Left colon (tissue), 2 donors: ENCODE data around the gene MGAT4D. TPM values are rescaled to one million over a fixed set of nuclear protein-coding genes. Genes with fewer than 3 reads are reported as not detected.
"Not testable (repeated sequence)": the region's sequence is repeated elsewhere in the genome, so short reads cannot be mapped to it uniquely, and the experiment has no call there.

Experiments
- ATAC-seq: fragments of 200-7000 bp; cut with Tn5 transposase; one replicate; pipeline ENCODE4 v1.9.1; 2020; ENCODE audit warnings: mild to moderate bottlenecking, moderate library complexity
- DNase-seq, 2 donors: peaks; one replicate each; pipeline ENCODE4 v3.0.0-alpha.2; 2020
- intact Hi-C, 2 donors: fragments of 100-400 bp; cut with DNase I in 1 of 2; cut with micrococcal nuclease in 1 of 2; formaldehyde crosslinking; loops; one replicate each; pipeline versions ENCODE4 v1.11.2 to v1.14.0; 2022; cut with DNase I, micrococcal nuclease
- long read RNA-seq: library from polyadenylated mRNA; unstranded; transcript quantifications from one replicate; pipeline ENCODE4 v2.0.0, GENCODE V29; 2021
- total RNA-seq, 2 donors: library from RNA; stranded (reverse); fragmentation: NEBNext Ultra II Directional; extraction: Animal tissue kit (Norgen Biotek cat#: 25700); gene quantifications; one replicate each; pipeline ENCODE4 v1.2.1, GENCODE V29; 2021
- donor health status: DM: no; HTN: no; CAD: no.
- donor health status: DM: yes; HTN: yes; CAD: no.

Gene MGAT4D
- not detected for total RNA-seq
- long read RNA-seq = 0 reads

DNA sequence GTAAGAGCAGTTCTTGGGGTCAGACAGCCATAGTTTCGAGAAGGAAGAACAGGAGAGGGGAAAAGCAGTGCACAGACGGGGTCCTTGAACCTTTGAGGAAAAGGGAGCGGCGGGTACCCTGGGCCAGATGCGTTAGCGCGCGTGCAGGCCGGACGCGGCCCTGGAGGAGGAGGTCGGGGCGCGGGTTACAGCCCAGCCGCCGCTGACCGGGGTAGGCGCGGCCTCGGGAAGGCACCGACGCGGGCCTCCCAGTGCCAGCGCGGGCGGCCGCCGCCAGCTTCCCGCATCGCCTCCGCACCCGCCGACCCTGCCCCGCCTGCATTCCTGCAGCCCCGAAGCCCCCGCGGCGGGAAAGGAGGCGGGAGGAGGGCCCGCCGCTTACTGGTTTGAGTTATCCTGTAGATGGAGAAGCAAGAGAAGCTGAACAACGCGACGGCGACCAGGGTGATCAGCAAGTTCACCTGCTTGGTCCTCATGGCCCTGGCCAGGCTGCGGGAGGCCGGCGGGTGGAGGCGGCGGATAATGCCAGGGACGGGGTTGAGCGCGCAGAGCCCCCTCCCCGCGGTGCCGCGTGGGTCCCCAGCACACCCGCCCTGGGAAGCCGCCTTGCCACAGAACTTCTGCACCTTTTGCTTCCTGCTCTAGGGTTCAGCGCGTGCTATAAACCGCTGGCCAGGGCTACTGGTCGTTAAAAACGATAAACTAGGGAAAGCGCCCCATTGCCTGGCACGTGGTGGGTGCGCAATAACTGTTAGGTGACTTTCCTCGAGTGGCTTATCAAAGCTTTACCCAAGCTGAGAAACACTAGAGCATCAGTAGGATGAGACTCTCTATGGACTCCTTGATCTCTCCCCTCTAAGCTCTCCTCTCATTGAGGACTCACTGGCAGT, at the start of gene MGAT4D:
Gene MGAT4D, minus strand, starts transcription at position 547 of the 890 bp plus-strand sequence. Its CDS starts 71 bp downstream, at position 476.
- intact Hi-C loops = no loop called here
- DNase-seq = peak; percentile 18 to 26
- ATAC-seq = peak; percentile 76

GRCh38 chr4:140533951-140534480, 35.9 kb upstream of the MGAT4D start:
- no peak for DNase-seq
- intact Hi-C loops = no loop called here
- ATAC-seq = no peak

GRCh38 chr4:140529434-140529833, 31.3 kb upstream of the MGAT4D start:
- no peak for DNase-seq
- intact Hi-C loops = no loop called here
- no peak for ATAC-seq

GRCh38 chr4:140523857-140524742, 26.0 kb upstream of the MGAT4D start, which contains the start of gene ELMOD2:
Gene ELMOD2 (plus strand): TSS chr4:140524168. CDS start chr4:140525429, 1,261 bp downstream.
- ATAC-seq (peak; percentile 100), DNase-seq (peak; percentile 99)
- intact Hi-C loops = no loop called here

DNA sequence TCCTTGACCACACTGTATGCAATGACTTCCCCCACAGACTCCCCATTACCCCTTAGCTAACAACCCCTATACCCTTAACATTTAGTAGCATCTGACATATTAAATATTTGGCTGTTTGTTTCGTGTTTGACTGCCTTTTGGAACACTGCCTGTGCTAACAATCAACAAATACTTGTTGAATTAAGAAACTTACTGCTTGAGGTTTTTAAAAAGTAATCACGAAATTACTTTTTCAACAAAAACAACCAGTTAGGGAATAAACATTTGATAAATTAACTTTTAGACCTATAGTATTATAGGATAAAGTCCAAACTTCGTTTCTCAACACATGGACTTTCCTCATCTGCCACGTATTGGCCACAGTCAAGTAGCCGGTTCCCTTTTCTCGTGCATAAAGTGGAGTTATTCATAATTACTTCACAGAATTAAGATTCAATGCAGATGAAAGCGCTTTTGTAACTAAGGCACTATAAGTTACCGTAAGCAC, 25.3 kb upstream of the MGAT4D start:
- DNase-seq = no peak
- intact Hi-C loops = no loop called here
- peak; percentile 16 for ATAC-seq

GRCh38 chr4:140515423-140515822, 17.3 kb upstream of the MGAT4D start:
- no peak for ATAC-seq
- DNase-seq = no peak
- intact Hi-C loops = no loop called here

DNA sequence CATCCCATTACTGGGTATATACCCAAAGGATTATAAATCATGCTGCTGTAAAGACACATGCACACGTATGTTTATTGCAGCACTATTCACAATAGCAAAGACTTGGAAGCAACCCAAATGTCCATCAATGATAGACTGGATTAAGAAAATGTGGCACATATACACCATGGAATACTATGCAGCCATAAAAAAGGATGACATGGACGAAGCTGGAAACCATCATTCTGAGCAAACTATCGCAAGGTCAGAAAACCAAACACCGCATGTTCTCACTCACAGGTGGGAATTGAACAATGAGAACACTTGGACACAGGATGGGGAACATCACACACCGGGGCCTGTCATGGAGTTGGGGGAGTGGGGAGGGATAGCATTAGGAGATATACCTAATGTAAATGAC, 15.7 kb upstream of the MGAT4D start:
- intact Hi-C loops, DNase-seq, ATAC-seq: not testable (repeated sequence)

GRCh38 chr4:140504261-140504660, 6.2 kb upstream of the MGAT4D start:
- DNase-seq (no peak), ATAC-seq (no peak)
- intact Hi-C loops = no loop called here

DNA sequence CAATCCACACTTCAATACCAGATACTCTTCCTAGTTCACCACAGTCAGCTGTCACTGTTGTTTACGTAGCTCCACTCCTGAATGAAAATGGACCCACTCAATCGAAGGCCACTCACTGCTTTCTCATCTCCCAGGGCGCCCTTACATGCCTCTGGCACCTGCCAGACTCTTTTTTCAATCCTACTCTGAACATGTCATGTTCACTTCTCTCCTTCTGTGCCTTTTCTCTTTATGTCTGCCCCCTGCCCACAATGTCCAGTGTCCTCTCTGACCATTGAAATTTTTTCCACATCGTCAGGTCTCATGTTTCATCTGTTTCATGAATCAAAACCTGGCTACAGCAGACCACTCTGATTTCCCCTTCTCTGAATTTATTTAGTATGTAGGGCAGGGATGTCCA, 1.3 kb upstream of the MGAT4D start:
- DNase-seq = no peak
- ATAC-seq = no peak
- intact Hi-C loops = no loop called here

GRCh38 chr4:140497405-140497746, 717 bp downstream of the MGAT4D start:
- no peak for DNase-seq
- intact Hi-C loops = no loop called here
- ATAC-seq = no peak

- DNase-seq = no peak
- no peak for ATAC-seq
- intact Hi-C loops = no loop called here
These were observed 12.2 kb downstream of the MGAT4D start for GRCh38 chr4:140485939-140486338.

DNA sequence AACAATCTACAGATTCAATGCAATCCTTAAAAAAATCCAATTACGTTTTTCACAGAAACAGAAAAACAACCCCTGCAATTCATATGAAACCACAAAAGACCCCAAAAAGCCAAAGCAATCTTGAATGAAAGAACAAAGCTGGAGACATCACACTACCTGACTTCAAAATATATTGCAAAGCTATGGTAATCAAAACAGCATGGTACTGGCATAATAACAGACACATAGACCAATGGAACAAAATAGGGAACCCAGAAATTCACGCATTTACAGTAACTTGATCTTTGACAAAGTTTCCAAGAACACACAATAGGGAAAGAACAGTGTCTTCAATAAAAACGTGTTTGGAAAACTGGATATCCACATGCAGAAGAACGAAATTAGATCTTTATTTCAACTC, 14.6 kb downstream of the MGAT4D start:
- intact Hi-C loops = no loop called here
- ATAC-seq = no peak
- DNase-seq = no peak

DNA sequence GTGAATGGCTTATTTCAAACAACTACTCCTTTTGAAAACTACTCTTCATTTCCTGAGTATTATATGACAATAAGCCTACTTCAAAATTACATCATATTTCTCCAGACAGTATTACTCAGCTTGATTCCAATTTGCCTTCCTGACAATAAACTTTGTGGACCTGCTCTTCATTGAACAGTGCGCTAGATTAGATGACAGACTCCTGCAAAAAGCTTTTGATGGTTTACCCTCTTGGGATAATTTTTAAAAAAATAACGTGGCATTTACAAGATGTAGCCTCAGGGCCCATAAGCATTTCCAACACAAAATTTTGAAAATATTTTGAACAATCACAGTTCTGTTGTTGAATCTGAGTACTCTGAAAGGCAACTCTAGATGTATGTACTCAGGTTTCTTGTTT, 25.9 kb downstream of the MGAT4D start:
- DNase-seq (no peak), ATAC-seq (no peak)
- intact Hi-C loops = no loop called here

GRCh38 chr4:140469791-140470733, 28.0 kb downstream of the MGAT4D start:
- DNase-seq = no peak
- no peak for ATAC-seq
- intact Hi-C loops = no loop called here

DNA sequence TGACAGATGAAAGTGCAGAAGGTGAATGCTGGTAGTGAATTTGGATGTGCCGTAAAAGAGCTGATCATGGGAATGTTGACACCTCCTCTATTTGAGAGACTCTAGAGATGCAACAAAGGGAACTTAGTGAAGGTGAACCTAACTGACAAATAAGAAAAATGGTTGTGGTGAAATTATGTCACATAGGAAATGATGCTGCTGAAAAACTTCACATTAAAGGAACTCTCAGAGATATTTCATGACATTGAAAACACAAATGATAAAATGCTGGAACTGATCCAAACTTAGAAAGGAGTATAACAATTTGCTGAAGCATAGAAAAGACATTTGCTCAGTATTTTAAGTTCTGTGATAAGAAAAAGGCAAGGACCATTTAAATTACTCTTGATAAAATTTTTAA, 31.9 kb downstream of the MGAT4D start:
- DNase-seq = no peak
- no peak for ATAC-seq
- intact Hi-C loops = no loop called here

- DNase-seq (no peak), ATAC-seq (peak; percentile 97)
- intact Hi-C loops = no loop called here
These were observed 34.5 kb downstream of the MGAT4D start for GRCh38 chr4:140463614-140464013.

DNA sequence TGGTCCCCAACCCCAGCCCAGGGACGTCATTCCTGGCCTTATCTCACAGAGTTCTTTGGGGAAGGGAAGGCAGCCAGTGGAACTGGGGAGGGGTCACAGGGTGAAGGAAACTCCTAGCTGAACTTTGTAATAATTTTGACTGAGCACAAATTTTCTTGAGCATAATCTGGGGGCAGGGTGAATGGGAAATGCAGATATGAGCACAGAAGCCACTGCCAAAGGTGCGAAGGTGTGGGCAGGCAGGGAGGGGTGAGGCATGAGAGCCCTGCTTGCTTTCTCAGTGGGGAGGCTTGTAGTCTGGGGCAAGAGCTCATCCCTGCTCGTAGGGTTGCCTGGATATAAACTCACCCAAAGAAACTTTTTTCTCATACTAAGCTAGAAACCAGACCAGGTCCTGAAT, 34.9 kb downstream of the MGAT4D start:
- ATAC-seq (peak; percentile 78), DNase-seq (peak in 1 of 2 donors; percentile 23)

GRCh38 chr4:140450352-140450751, 47.7 kb downstream of the MGAT4D start:
- no peak for DNase-seq
- ATAC-seq = no peak
- intact Hi-C loops = no loop called here

More for the DNA sequence above, 34.9 kb downstream of the MGAT4D start:
- intact Hi-C loops = no loop called here
